Measurements from ENCODE around the gene KIRREL3. TPM values are rescaled to one million over a fixed set of nuclear protein-coding genes. Genes with fewer than 3 reads are reported as not detected.

Gene KIRREL3
- total RNA-seq, 1 donor from 2014 or later: not detected

GRCh38 chr11:126485021-126485792 lies 515.4 kb downstream of the KIRREL3 start:
- intact Hi-C loops (cut with micrococcal nuclease): no loop called here
- Mint-ChIP-seq H3K4me1 (peaks cover 6% of the 10 kb centered on the region), H3K27me3 (no peaks in the 10 kb centered on the region), H3K4me3 (no peak overlapping the region), H3K27ac (no peak overlapping the region), H3K9me3 (no peaks in the 10 kb centered on the region), H3K36me3 (ENCODE audit: low read depth) (no peaks in the 10 kb centered on the region)
- no peak for DNase-seq

DNA sequence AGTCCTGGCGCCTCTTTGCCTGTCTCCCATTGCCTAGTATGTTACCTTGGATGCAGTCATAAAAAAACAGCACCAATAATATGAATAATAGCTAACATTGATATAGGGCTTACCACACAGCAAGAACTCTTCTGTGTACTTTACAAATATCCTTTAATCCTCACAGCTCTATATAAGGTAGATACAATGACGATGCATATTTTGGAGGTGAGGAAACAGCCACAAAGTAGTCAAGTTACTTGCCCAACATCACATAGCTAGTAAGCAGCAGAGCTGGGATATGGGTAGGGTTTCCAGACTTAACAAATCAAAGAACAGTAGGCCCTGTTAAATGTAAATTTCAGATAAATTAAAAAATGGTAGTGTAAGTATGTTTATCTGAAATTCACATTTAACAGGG lies 516.3 kb downstream of the KIRREL3 start:
- Mint-ChIP-seq H3K4me1 (peaks cover 9% of the 10 kb centered on the region), H3K36me3 (ENCODE audit: low read depth) (no peaks in the 10 kb centered on the region), H3K27ac (no peak overlapping the region), H3K27me3 (no peaks in the 10 kb centered on the region), H3K4me3 (no peak overlapping the region), H3K9me3 (no peaks in the 10 kb centered on the region)
- DNase-seq: no peak
- intact Hi-C loops (cut with micrococcal nuclease): no loop called here

GRCh38 chr11:126483621-126484195 lies 516.9 kb downstream of the KIRREL3 start:
- no peak overlapping the region for H3K27ac Mint-ChIP-seq
- H3K4me1 Mint-ChIP-seq: peaks cover 10% of the 10 kb centered on the region
- H3K4me3 Mint-ChIP-seq: no peak overlapping the region
- intact Hi-C loops (cut with micrococcal nuclease): no loop called here
- H3K27me3 Mint-ChIP-seq: no peaks in the 10 kb centered on the region
- DNase-seq: no peak
- H3K9me3 Mint-ChIP-seq: no peaks in the 10 kb centered on the region
- no peaks in the 10 kb centered on the region for H3K36me3 Mint-ChIP-seq (ENCODE audit: low read depth)

GRCh38 chr11:126482586-126483108 lies 517.9 kb downstream of the KIRREL3 start:
- H3K27ac Mint-ChIP-seq: no peak overlapping the region

GRCh38 chr11:126481303-126481680 lies 519.3 kb downstream of the KIRREL3 start:
- H3K9me3 Mint-ChIP-seq: no peaks in the 10 kb centered on the region
- H3K27ac Mint-ChIP-seq: no peak overlapping the region
- H3K4me1 Mint-ChIP-seq: peaks cover 16% of the 10 kb centered on the region
- H3K4me3 Mint-ChIP-seq: no peak overlapping the region
- no peaks in the 10 kb centered on the region for H3K27me3 Mint-ChIP-seq
- intact Hi-C loops (cut with micrococcal nuclease): loop anchor here (2.0 kb wide), 1 partner anchor 170 kb away; no protein-coding TSS in a partner anchor
- DNase-seq: no peak
- no peaks in the 10 kb centered on the region for H3K36me3 Mint-ChIP-seq (ENCODE audit: low read depth)

More at GRCh38 chr11:126482586-126483108, 517.9 kb downstream of the KIRREL3 start:
- no peaks in the 10 kb centered on the region for H3K36me3 Mint-ChIP-seq (ENCODE audit: low read depth)
- intact Hi-C loops (cut with micrococcal nuclease): no loop called here
- H3K4me3 Mint-ChIP-seq: no peak overlapping the region
- H3K9me3 Mint-ChIP-seq: no peaks in the 10 kb centered on the region
- peaks cover 16% of the 10 kb centered on the region for H3K4me1 Mint-ChIP-seq
- no peaks in the 10 kb centered on the region for H3K27me3 Mint-ChIP-seq
- DNase-seq: no peak

DNA sequence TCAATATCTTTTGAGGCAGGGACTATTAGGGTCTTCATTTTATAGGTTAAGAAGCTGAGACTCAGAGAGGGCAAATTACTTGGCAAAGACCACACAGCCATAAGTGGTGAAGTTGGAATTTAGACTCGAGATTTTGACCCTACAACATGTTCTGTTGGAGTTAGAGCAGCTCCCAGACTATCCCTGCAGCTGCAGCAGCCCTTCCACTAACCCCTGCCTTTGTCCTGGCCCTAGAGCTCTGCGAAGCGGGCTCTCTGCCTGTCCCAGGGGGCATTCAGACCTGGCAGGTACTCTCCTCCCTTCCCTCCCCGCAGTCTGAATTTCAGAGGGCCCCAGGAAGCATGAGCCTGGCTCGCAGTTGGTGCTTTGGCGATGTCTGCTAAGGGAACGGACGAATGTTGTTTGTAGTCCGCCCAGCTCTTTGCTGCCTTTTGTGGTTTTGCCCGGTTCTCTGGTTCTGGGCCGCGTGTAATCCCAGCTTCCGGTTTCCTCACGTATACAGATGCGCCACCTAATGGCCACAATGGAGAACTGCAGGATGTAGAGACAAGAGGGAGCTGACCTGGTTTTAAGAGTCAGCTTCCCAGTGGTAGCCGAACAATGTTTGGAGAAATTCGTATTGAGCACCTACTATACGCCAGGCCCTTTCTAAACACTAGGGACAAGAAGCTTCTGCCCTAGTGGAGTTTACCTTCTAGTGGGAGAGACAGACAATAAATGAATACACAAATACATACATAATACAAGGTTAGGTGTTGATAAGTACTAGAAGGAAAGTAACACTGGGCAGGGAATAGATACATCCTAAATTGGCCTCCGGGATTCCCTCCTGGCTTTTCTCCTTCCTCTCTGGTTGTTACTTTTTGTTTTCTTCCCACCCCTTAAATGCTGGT lies 519.9 kb downstream of the KIRREL3 start:
- no peaks in the 10 kb centered on the region for H3K9me3 Mint-ChIP-seq
- peak overlapping the region; percentile 86 for H3K27ac Mint-ChIP-seq
- no peaks in the 10 kb centered on the region for H3K27me3 Mint-ChIP-seq
- H3K36me3 Mint-ChIP-seq (ENCODE audit: low read depth): no peaks in the 10 kb centered on the region
- DNase-seq: peak; percentile 92
- intact Hi-C loops (cut with micrococcal nuclease): loop anchor here (1.0 to 2.0 kb wide), 2 partner anchors 39 to 170 kb away; no protein-coding TSS in a partner anchor
- peak overlapping the region; percentile 60 for H3K4me3 Mint-ChIP-seq
- peaks cover 16% of the 10 kb centered on the region for H3K4me1 Mint-ChIP-seq

GRCh38 chr11:126480015-126480409 lies 520.6 kb downstream of the KIRREL3 start:
- no peak overlapping the region for H3K27ac Mint-ChIP-seq
- intact Hi-C loops (cut with micrococcal nuclease): loop anchor here (1.0 to 2.0 kb wide), 2 partner anchors 39 to 169 kb away; no protein-coding TSS in a partner anchor
- no peak overlapping the region for H3K4me3 Mint-ChIP-seq

DNA sequence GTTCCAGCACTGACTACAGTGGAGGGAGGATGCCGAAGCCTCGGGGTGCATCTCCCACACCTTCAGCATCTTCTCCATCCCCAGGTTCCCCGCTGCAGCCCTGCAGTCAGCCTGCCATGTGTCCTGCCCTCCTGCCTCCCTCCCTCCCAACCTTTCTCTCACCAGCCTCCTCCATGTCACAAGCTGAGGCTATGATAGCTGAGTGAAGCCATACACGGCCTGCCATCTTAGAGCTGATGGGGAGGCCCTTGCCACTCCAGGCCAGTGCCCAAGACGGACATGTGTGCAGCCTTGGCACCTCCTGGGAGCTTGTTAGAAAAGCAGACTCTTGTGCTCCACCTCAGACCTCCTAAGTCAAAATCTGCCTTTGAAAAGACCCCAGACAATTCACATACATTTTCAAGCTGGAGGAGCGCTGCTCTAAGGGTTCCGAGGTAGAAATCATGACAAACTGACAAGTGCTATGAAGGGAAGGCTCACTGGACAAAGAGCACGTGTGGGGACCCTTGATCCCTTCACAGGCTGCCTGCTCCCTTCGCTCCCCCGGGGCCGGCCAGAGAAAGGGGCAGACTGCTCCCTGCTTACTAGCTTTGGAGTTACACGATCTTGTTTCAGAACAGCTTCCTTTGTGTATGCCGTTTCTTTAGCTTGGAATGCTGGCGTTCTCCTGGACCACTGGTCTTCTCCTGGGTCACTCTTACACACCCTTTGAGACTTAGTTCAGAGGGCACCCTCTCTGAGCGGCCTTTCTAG lies 521.2 kb downstream of the KIRREL3 start:
- Mint-ChIP-seq H3K4me1 (peaks cover 16% of the 10 kb centered on the region), H3K36me3 (ENCODE audit: low read depth) (no peaks in the 10 kb centered on the region), H3K27ac (peak overlapping the region; percentile 10), H3K27me3 (no peaks in the 10 kb centered on the region), H3K9me3 (no peaks in the 10 kb centered on the region), H3K4me3 (no peak overlapping the region)
- DNase-seq: no peak
- intact Hi-C loops (cut with micrococcal nuclease): no loop called here

More at GRCh38 chr11:126480015-126480409, 520.6 kb downstream of the KIRREL3 start:
- Mint-ChIP-seq H3K9me3 (no peaks in the 10 kb centered on the region), H3K36me3 (ENCODE audit: low read depth) (no peaks in the 10 kb centered on the region), H3K4me1 (peaks cover 16% of the 10 kb centered on the region), H3K27me3 (no peaks in the 10 kb centered on the region)
- DNase-seq: no peak

DNA sequence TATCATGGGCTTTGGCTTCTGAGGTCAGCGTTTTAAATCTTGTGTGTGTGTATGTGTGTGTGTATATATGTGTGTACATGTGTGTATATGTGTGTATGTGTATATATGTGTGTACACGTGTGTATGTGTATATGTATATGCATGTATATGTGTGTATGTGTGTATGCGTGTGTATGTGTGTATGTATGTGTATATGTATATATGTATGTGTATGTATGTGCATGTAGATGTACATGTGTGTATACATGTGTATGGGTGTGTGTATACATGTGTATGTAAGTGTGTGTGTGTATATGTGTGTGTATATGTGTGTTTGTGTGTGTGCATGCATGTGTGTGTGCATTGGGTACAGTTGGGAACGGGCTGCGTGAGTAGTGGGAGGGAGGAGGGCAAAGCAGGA lies 522.1 kb downstream of the KIRREL3 start:
- no peak for DNase-seq
- H3K27me3 Mint-ChIP-seq: no peaks in the 10 kb centered on the region
- H3K27ac Mint-ChIP-seq: no peak overlapping the region
- H3K9me3 Mint-ChIP-seq: no peaks in the 10 kb centered on the region
- intact Hi-C loops (cut with micrococcal nuclease): no loop called here
- no peak overlapping the region for H3K4me3 Mint-ChIP-seq
- peaks cover 16% of the 10 kb centered on the region for H3K4me1 Mint-ChIP-seq
- no peaks in the 10 kb centered on the region for H3K36me3 Mint-ChIP-seq (ENCODE audit: low read depth)

GRCh38 chr11:126477535-126478305 lies 522.9 kb downstream of the KIRREL3 start:
- intact Hi-C loops (cut with micrococcal nuclease): no loop called here
- H3K27ac Mint-ChIP-seq: peak overlapping the region; percentile 81
- peak; percentile 81 for DNase-seq
- H3K9me3 Mint-ChIP-seq: no peaks in the 10 kb centered on the region
- no peaks in the 10 kb centered on the region for H3K36me3 Mint-ChIP-seq (ENCODE audit: low read depth)
- no peaks in the 10 kb centered on the region for H3K27me3 Mint-ChIP-seq
- peak overlapping the region; percentile 15 for H3K4me3 Mint-ChIP-seq
- H3K4me1 Mint-ChIP-seq: peaks cover 16% of the 10 kb centered on the region

GRCh38 chr11:126476977-126477376 lies 523.6 kb downstream of the KIRREL3 start:
- no peak for DNase-seq
- H3K4me3 Mint-ChIP-seq: no peak overlapping the region
- intact Hi-C loops (cut with micrococcal nuclease): no loop called here
- no peaks in the 10 kb centered on the region for H3K27me3 Mint-ChIP-seq
- H3K9me3 Mint-ChIP-seq: no peaks in the 10 kb centered on the region
- H3K36me3 Mint-ChIP-seq (ENCODE audit: low read depth): no peaks in the 10 kb centered on the region
- H3K4me1 Mint-ChIP-seq: peaks cover 19% of the 10 kb centered on the region
- H3K27ac Mint-ChIP-seq: no peak overlapping the region

GRCh38 chr11:126476266-126476924 lies 524.2 kb downstream of the KIRREL3 start:
- DNase-seq: no peak
- intact Hi-C loops (cut with micrococcal nuclease): no loop called here
- peaks cover 17% of the 10 kb centered on the region for H3K4me1 Mint-ChIP-seq
- no peaks in the 10 kb centered on the region for H3K36me3 Mint-ChIP-seq (ENCODE audit: low read depth)
- no peak overlapping the region for H3K27ac Mint-ChIP-seq
- H3K4me3 Mint-ChIP-seq: no peak overlapping the region
- no peaks in the 10 kb centered on the region for H3K27me3 Mint-ChIP-seq
- no peaks in the 10 kb centered on the region for H3K9me3 Mint-ChIP-seq

Data from activated CD4-positive, alpha-beta T cell treated with anti-CD3 and anti-CD28 coated beads, Interleukin-2, amount 10 ng/mL, durations not matched to agents 24 days and 14 days (primary cell).